Upper lobe of left lung (tissue), 6 donors: Measurements from ENCODE around the gene MLPH. TPM values are rescaled to one million over a fixed set of nuclear protein-coding genes. Genes with fewer than 3 reads are reported as not detected.

Experiments used
- ATAC-seq, 2 donors: fragments of 200-7000 bp; cut with Tn5 transposase; one replicate each; pipeline ENCODE4 v1.9.1; 2022; ENCODE audit warnings: mild to moderate bottlenecking in 2 of 2, moderate library complexity in 2 of 2; ENCODE audit not compliant: low FRiP score in 2 of 2
- DNase-seq, 2 donors: peaks; one replicate each; pipeline ENCODE4 v3.0.0-alpha.2; 2019 to 2020
- H3K27ac ChIP-seq, 4 donors: fragments of 200-600 bp; sonication (generic); one replicate each; pipeline ENCODE4 v1.5.1; 2016 to 2019
- H3K27me3 ChIP-seq, 4 donors: fragments of 200-600 bp; sonication (generic); one replicate each; pipeline ENCODE4 v1.5.1; 2017 to 2019
- H3K36me3 ChIP-seq, 4 donors: fragments of 200-600 bp; sonication (generic); one replicate each; pipeline ENCODE4 v1.5.1; 2016 to 2019
- H3K4me1 ChIP-seq, 4 donors: fragments of 200-600 bp; sonication (generic); one replicate each; pipeline ENCODE4 v1.5.1; 2018 to 2019
- H3K4me3 ChIP-seq, 4 donors: fragments of 200-600 bp; sonication (generic); one replicate each; pipeline ENCODE4 v1.5.1; 2017 to 2019; ENCODE audit warnings: mild to moderate bottlenecking in 2 of 4, moderate library complexity in 1 of 4
- H3K9me3 ChIP-seq, 4 donors: fragments of 200-600 bp; sonication (generic); one replicate each; pipeline ENCODE4 v1.5.1; 2018 to 2019
- EP300 ChIP-seq, 4 donors: sonication (generic); formaldehyde crosslinking; IDR thresholded peaks; one replicate each; pipeline ENCODE4 v1.5.1; 2017; ENCODE audit warnings: antibody characterized with exemption in 4 of 4, control low read depth in 2 of 4
- POLR2A ChIP-seq, 4 donors: fragments of 450-650 bp; IDR thresholded peaks; one replicate each; pipeline ENCODE4 v1.5.1; 2016 to 2017; ENCODE audit warnings: antibody characterized with exemption in 4 of 4, mild to moderate bottlenecking in 2 of 4
- POLR2AphosphoS5 ChIP-seq, 2 donors: sonication (generic); formaldehyde crosslinking; IDR thresholded peaks; one replicate each; pipeline ENCODE4 v1.5.1; 2017; ENCODE audit warnings: antibody characterized with exemption in 2 of 2
- WGBS, 2 donors: methylation state at CpG; one replicate each; pipeline ENCODE4 v1.1.5; 2017 to 2018; 5-methylcytosine and 5-hydroxymethylcytosine counted together
- total RNA-seq, 6 donors: library from RNA; depleted of rRNA in 4 of 6; stranded (reverse); fragments of >200 nt in 4 of 6; gene quantifications; one replicate each; pipeline versions ENCODE4 v1.1.0 to v1.2.1, GENCODE V29; 2016 to 2021
- TF ChIP-seq, protein P1 (sequence below), 6 experiments: fragments of 450-650 bp in 4 of 6; fragments of 200-600 bp in 2 of 6; sonication (generic) in 2 of 6; IDR thresholded peaks; one replicate each; pipeline ENCODE4 v1.5.1; 2016 to 2019; ENCODE audit warnings: antibody characterized with exemption in 6 of 6
- donor health status: DM: no; HTN: no; CAD: no; lungs with moderate emphysema.
- donor health status: DM: no; HTN: yes; CAD: no; lungs with severe emphysema.

MLPH gene
- total RNA-seq, 6 donors from 2014 or later, result 289 to 1,452 (median 502) TPM

GRCh38 chr2:237547841-237548416 is 60.9 kb downstream of the MLPH start:
- peak overlapping the region in 2 of 4 donors; percentile 27 to 54 for H3K27ac ChIP-seq
- H3K4me3 ChIP-seq, result no peak overlapping the region
- no peaks in the 10 kb centered on the region for H3K27me3 ChIP-seq
- TF ChIP-seq EP300 (IDR thresholded peaks at IDR 0.05) (no peak), POLR2A (IDR thresholded peaks at IDR 0.05) (no peak), POLR2AphosphoS5 (IDR thresholded peaks at IDR 0.05) (peak in 1 of 2 donors; percentile 52)
- DNase-seq (no peak), ATAC-seq (no peak)
- H3K36me3 ChIP-seq, result peaks cover 0 to 29% (median 6%) of the 10 kb centered on the region in 4 donors
- 34 to 42% methylated on average over 9 to 11 of the region's 11 CpGs for WGBS, 2 donors
- peaks cover 6 to 16% (median 8%) of the 10 kb centered on the region in 4 donors for H3K4me1 ChIP-seq
- no peaks in the 10 kb centered on the region for H3K9me3 ChIP-seq

DNA sequence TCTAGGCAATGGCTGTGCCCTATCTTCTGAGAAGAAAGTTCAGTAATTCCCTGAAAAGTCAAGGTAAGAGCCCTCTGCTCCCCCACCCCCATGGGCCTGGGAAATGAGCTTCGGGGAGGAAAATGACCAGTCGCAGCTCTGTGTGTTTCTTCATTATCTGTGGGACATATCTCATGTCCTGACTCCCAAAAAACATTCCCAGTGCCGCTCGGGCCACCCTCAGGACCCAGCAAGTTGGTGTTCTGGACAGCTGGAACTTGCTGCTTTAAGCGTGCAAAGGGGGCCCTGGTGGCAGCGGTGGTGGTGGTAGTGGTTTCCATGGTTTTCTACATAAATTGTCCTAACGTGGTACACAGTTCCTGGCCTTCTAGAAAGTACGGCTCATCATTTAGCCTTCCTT is 62.2 kb downstream of the MLPH start:
- Histone ChIP-seq H3K27ac (no peak overlapping the region), H3K4me3 (no peak overlapping the region), H3K4me1 (peaks cover 6 to 16% (median 8%) of the 10 kb centered on the region in 4 donors), H3K36me3 (peaks cover 4 to 29% (median 9%) of the 10 kb centered on the region in 4 donors), H3K27me3 (no peaks in the 10 kb centered on the region), H3K9me3 (no peaks in the 10 kb centered on the region)
- ATAC-seq (no peak), DNase-seq (no peak)
- 87% methylated on average over 8 of the region's 8 CpGs for WGBS, 2 donors
- no peak for TF ChIP-seq EP300 (IDR thresholded peaks at IDR 0.05)
- no peak for TF ChIP-seq POLR2A (IDR thresholded peaks at IDR 0.05)
- no peak for TF ChIP-seq POLR2AphosphoS5 (IDR thresholded peaks at IDR 0.05)
- TF ChIP-seq, protein P1, sequence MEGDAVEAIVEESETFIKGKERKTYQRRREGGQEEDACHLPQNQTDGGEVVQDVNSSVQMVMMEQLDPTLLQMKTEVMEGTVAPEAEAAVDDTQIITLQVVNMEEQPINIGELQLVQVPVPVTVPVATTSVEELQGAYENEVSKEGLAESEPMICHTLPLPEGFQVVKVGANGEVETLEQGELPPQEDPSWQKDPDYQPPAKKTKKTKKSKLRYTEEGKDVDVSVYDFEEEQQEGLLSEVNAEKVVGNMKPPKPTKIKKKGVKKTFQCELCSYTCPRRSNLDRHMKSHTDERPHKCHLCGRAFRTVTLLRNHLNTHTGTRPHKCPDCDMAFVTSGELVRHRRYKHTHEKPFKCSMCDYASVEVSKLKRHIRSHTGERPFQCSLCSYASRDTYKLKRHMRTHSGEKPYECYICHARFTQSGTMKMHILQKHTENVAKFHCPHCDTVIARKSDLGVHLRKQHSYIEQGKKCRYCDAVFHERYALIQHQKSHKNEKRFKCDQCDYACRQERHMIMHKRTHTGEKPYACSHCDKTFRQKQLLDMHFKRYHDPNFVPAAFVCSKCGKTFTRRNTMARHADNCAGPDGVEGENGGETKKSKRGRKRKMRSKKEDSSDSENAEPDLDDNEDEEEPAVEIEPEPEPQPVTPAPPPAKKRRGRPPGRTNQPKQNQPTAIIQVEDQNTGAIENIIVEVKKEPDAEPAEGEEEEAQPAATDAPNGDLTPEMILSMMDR (IDR thresholded peaks at IDR 0.05), result no peak

- H3K27me3 ChIP-seq, result no peaks in the 10 kb centered on the region
- H3K4me3 ChIP-seq, result no peak overlapping the region
- H3K36me3 ChIP-seq, result peaks cover 4 to 29% (median 12%) of the 10 kb centered on the region in 4 donors
- TF ChIP-seq, protein P1 (IDR thresholded peaks at IDR 0.05), result no peak
- TF ChIP-seq POLR2A (IDR thresholded peaks at IDR 0.05) (no peak), POLR2AphosphoS5 (IDR thresholded peaks at IDR 0.05) (peak in 1 of 2 donors; percentile 27)
- no peak for DNase-seq
- H3K27ac ChIP-seq, result peak overlapping the region in 1 of 4 donors; percentile 23
- H3K9me3 ChIP-seq, result peaks cover 0 to 2% (median 0%) of the 10 kb centered on the region in 4 donors
- ATAC-seq, result peak in 1 of 2 donors; percentile 6
- H3K4me1 ChIP-seq, result peaks cover 6 to 16% (median 8%) of the 10 kb centered on the region in 4 donors
- WGBS, 2 donors, result 67 to 72% methylated on average over 11 to 17 of the region's 17 CpGs
These were observed 62.8 kb downstream of the MLPH start for GRCh38 chr2:237549643-237550415.

DNA sequence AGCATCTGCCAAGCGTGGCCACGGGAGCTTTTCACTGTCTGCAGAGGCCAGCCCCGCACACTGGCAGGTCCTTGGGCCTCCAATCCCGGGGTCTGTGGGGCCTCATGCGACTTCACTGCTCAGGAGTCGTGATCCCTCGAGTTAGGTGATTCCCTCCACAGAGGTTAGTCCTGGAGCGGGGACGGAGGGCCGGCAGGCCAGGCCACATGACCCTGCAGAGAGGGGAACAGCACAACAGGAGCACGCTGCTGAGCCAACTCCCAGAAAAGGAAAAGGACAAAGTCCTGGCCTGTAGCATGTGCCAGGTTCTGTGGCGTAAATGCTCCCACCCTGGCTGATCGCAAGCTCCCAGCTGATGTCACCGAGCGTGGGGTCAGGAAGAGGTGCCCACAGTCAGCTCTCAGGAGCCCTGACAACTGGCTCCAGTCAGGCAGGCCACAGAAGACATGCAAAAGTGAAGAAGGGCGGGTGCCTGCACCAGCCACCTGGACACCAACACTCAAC is 64.1 kb downstream of the MLPH start:
- peaks cover 7 to 15% (median 10%) of the 10 kb centered on the region in 4 donors for H3K9me3 ChIP-seq
- DNase-seq (no peak), ATAC-seq (no peak)
- 94 to 98% methylated on average over 9 to 16 of the region's 16 CpGs for WGBS, 2 donors
- H3K4me1 ChIP-seq, result peaks cover 6 to 16% (median 8%) of the 10 kb centered on the region in 4 donors
- H3K4me3 ChIP-seq, result no peak overlapping the region
- no peak for TF ChIP-seq POLR2A (IDR thresholded peaks at IDR 0.05)
- TF ChIP-seq, protein P1 (IDR thresholded peaks at IDR 0.05), result no peak
- TF ChIP-seq EP300 (IDR thresholded peaks at IDR 0.05), result no peak
- TF ChIP-seq POLR2AphosphoS5 (IDR thresholded peaks at IDR 0.05), result no peak
- no peaks in the 10 kb centered on the region for H3K27me3 ChIP-seq
- H3K27ac ChIP-seq, result no peak overlapping the region
- peaks cover 4 to 29% (median 18%) of the 10 kb centered on the region in 4 donors for H3K36me3 ChIP-seq

GRCh38 chr2:237552908-237553307 is 65.9 kb downstream of the MLPH start:
- TF ChIP-seq POLR2A (IDR thresholded peaks at IDR 0.05) (no peak), EP300 (IDR thresholded peaks at IDR 0.05) (no peak), POLR2AphosphoS5 (IDR thresholded peaks at IDR 0.05) (no peak)
- TF ChIP-seq, protein P1 (IDR thresholded peaks at IDR 0.05), result no peak
- DNase-seq (no peak), ATAC-seq (no peak)
- peaks cover 2 to 12% (median 4%) of the 10 kb centered on the region in 4 donors for H3K4me1 ChIP-seq
- peaks cover 7 to 17% (median 10%) of the 10 kb centered on the region in 4 donors for H3K9me3 ChIP-seq
- WGBS, 2 donors, result 79 to 90% methylated on average over 6 of the region's 6 CpGs
- H3K4me3 ChIP-seq, result no peak overlapping the region
- H3K27ac ChIP-seq, result no peak overlapping the region
- H3K36me3 ChIP-seq, result peaks cover 4 to 29% (median 16%) of the 10 kb centered on the region in 4 donors
- H3K27me3 ChIP-seq, result no peaks in the 10 kb centered on the region
